Measurements from ENCODE around the gene TMEM258.

Gene TMEM258

GRCh38 chr11:61803889-61804647 lies 11.7 kb upstream of the TMEM258 start:
- no peak for TF ChIP-seq CTCF (IDR thresholded peaks at IDR 0.05; ENCODE audit: insufficient read depth, low read depth, low read length, missing control alignments)
- no peak overlapping the region for H3K4me3 ChIP-seq (ENCODE audit: low read depth, low read length)
- no peak for DNase-seq (ENCODE audit: low read depth)

- no peak for DNase-seq (ENCODE audit: low read depth)
- no peak for TF ChIP-seq CTCF (IDR thresholded peaks at IDR 0.05; ENCODE audit: insufficient read depth, low read depth, low read length, missing control alignments)
- no peak overlapping the region for H3K4me3 ChIP-seq (ENCODE audit: low read depth, low read length)
These were observed 10.2 kb upstream of the TMEM258 start for GRCh38 chr11:61802605-61803004.

GRCh38 chr11:61800331-61801281 lies 8.2 kb upstream of the TMEM258 start:
- DNase-seq (ENCODE audit: low read depth): no peak
- no peak overlapping the region for H3K4me3 ChIP-seq (ENCODE audit: low read depth, low read length)
- no peak for TF ChIP-seq CTCF (IDR thresholded peaks at IDR 0.05; ENCODE audit: insufficient read depth, low read depth, low read length, missing control alignments)

- no peak for DNase-seq (ENCODE audit: low read depth)
- H3K4me3 ChIP-seq (ENCODE audit: low read depth, low read length): no peak overlapping the region
- TF ChIP-seq CTCF (IDR thresholded peaks at IDR 0.05; ENCODE audit: insufficient read depth, low read depth, low read length, missing control alignments): no peak
These were observed 7.4 kb upstream of the TMEM258 start for GRCh38 chr11:61799665-61800284.

- TF ChIP-seq CTCF (IDR thresholded peaks at IDR 0.05; ENCODE audit: insufficient read depth, low read depth, low read length, missing control alignments): peak; percentile 66
- peak; percentile 84 for DNase-seq (ENCODE audit: low read depth)
- H3K4me3 ChIP-seq (ENCODE audit: low read depth, low read length): no peak overlapping the region
These were observed 5.0 kb upstream of the TMEM258 start for GRCh38 chr11:61797263-61797944.

GRCh38 chr11:61795876-61796526 lies 3.6 kb upstream of the TMEM258 start:
- DNase-seq (ENCODE audit: low read depth): no peak
- H3K4me3 ChIP-seq (ENCODE audit: low read depth, low read length): no peak overlapping the region
- TF ChIP-seq CTCF (IDR thresholded peaks at IDR 0.05; ENCODE audit: insufficient read depth, low read depth, low read length, missing control alignments): no peak
